ENCODE measurements around the gene MRPL17.
A peak's percentile ranks its signal among the peaks of the same experiment; 100 is the strongest.

MRPL17 gene

DNA sequence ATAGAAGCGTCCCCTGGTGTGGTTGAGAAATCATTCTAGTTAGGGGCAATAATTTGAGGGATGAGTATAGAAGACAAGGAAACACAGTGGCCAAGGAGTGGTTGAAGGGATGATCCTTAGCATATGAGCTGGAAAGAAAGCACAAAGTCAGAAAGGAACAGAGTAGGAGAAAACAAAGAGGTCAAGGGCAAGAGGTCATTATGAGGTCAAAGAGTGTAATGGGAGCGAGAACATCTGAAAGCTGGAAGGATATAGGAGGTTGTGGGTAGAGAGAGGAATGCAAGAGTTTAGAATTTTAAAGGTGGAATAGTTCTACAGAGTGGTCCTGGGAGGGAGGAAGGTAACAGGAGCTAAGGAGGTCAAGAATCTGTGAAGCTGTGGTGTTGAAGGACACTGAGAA is 29.5 kb downstream of the MRPL17 start:
- no peak for DNase-seq

DNA sequence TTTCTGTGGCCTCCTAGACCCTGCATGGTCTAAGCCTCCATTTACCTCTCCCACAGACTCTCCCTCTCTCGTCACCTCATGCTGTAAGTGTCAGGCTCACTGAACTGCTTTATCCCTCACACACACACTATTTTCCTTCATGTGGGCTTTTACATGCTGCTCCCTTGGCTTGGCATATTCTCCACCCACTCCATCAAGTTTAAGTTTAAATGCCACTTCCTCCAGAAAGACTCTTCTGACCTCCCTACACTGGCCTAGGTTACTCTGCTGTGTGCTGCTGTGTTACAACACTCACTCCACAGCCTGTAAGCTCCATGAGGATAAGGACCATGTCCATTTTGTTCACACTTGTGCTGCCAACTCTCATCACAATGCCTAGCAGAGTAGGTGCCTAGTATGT is 30.0 kb downstream of the MRPL17 start:
- DNase-seq = no peak

DNA sequence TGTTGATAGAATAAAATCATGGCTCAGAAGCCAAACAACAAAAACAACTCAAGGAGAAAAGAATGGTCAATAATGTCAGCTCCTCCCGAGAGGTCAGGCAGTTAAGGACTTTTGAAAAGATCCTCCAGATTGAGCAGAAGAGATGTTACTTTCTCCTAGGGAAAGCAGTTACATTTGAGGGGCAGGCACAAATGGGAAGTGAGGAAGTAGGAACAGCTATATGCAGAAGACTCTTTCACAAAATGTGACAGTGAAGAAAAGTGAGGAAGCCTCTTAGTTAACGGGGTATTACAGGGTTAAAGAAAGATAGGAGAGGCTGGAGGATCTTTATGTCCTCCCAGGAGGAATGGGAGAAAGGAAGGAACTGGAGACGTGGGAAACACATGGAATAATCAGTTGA is 31.0 kb downstream of the MRPL17 start:
- DNase-seq = no peak

DNA sequence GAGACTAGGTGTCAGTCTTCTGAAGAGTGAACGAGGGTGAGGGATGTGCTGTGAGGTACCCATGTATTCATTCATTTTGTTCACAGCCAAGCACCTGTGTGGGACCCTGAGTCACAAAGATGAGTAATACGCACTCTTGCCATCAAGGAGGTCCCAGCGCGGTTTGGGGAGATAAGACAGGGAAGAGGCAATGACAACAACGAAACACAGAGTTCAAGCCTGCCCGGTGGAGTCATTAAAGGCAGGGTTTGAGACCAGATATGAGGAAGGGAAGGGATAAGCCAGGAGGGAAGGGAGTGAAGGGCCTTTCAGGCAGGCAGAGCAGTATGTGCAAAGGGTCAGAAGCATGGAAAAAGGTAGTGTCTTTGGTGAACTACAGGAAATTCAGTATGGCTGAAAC is 32.2 kb downstream of the MRPL17 start:
- DNase-seq = no peak

DNA sequence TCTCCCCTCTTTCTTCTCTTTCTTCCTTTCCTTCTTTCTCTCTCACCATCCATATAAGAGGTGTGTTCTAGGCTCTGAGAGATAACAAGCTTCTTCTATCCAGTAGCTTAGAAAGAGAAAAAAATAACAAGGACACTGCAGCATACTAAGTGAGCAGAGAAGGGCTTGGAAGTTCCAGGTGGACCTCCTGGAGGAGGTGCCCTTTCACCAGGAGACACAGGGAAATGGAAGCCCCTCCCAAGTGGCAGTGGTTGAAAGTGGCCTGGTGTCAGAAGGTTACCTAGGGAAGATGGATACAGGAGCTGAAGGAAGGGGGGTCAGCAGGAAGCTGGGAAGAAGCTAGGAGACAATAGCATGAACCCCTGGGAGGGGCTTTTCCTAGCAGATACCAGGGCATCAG is 33.0 kb downstream of the MRPL17 start:
- no peak for DNase-seq

DNA sequence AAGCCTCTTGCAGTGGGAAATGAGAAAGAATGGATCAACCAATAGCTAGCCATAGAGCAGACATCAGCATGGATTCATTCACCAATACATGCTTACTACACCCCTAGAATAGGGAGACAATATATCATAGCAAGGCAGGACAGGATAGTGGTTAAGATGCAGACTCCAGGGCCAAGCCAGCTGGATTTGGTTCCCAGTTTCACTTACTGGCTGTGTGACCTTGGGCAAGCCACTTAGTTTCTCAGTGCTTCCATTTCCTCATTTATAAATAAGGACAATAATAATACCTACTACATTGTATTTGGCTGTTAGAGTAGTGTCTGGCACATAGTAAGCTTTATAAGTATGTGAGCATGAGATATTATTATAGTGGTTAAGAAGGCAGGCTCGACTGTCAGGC is 34.6 kb downstream of the MRPL17 start:
- no peak for DNase-seq

DNA sequence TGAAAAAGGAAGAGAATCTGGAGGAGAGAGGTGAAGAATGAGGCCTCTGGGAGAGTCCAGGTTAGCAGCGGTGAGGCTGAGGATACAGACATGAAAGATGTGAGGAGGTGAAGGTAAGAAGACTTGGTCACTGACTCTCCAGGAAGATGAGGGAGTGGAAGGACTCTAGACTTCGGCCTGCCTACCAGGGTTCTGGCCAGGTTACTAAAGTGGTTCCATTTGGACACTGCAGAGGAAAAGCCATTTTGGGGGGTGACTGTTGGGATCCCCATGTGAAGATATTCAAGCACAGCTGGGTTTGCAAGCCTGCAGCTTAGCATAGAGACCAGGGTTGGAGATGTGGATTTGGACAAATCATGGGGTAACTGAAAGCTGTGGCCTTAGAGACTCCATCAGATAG is 35.3 kb downstream of the MRPL17 start:
- DNase-seq = no peak

DNA sequence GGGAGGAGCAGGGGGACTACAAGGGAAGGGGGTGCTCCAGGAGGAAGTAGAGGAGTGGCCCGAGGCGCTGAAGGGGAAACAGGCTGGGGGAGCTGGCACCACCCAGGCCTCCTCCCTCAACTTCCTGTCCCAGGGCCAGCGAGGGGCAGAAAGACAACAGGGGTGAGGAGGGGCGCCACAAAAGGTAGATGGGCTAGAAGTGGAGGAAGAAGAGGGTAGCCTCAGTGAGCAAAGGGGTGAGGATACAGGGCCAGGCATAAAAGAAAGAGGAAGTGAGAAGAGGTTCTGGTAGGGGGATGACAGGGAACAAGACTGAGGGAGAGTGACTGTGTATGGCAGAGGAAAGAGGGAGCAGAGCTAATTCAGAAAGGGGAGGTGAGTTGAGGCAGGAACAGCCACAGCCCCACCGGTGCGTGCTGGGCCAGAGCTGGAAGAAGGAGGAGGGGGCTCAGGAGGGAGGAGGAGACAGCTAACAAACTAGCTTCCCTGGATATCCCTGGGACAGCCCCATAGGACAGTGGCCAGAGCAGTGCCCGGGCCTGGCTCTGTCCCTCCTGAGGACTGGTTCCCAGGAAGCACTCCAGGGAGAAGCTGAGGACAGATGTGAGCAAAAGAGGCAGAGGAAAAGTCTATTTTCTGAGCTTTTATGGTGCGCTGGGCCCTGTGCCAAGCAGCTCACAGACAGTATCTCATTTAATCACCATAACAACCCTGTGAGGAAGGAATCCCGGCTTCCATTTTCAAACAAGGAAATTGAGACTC is 36.0 kb downstream of the MRPL17 start:
- peak; percentile 26 to 45 for DNase-seq

DNA sequence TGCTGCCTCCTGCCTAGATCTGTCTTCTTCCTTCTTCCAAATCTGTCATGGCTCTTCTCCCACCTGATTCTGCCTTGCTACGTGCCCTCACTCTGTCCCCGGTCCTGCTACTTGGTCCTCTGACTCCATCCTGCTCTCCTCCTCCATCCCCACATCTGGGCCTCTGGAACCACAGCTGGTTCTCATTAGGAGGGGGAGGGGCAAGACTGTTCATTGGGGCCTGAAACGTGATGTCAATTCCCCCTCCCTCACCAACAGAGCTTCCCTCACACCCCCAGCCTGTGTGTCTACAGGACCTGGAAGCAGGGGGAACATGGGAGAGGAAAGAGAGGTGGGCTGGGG is 36.6 kb downstream of the MRPL17 start:
- no peak for DNase-seq

DNA sequence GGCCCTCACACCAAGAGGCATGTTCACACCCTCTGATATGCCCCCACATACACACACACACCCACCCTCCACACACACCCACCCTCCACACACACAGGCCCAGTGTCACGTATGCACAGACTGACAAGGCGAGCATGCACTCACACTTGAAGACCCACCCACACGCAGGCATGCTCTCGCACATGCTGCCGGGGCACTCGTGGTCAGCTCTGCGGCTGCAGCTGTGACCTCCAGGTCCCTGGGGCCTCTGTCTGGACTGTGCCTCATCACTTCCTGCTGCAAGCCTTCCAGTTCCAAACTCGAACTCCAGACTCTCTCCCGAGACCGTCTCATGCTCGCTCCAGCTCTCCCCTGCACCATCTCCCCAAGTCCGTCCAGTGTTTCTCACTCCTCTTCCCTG is 37.1 kb downstream of the MRPL17 start:
- no peak for DNase-seq

DNA sequence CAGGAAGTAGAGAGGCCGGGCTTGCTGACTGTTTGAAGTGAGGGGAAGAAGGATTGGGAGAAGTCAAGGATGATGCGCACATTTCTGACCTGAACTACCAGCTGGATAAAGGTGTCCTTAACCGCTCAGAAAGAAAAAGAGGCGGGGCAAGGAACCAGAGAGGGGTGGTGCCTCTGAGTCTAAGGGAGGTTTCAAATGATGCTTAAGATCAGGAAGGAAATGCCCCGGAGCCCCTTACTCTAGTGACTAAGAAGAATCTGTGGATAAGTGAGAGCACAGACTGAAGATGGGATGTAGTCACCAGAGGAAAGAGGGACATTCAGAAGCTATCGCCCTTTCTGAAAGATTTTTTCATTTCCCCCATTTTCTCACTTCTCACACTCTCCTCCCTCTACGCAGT is 40.2 kb downstream of the MRPL17 start:
- no peak for DNase-seq

DNA sequence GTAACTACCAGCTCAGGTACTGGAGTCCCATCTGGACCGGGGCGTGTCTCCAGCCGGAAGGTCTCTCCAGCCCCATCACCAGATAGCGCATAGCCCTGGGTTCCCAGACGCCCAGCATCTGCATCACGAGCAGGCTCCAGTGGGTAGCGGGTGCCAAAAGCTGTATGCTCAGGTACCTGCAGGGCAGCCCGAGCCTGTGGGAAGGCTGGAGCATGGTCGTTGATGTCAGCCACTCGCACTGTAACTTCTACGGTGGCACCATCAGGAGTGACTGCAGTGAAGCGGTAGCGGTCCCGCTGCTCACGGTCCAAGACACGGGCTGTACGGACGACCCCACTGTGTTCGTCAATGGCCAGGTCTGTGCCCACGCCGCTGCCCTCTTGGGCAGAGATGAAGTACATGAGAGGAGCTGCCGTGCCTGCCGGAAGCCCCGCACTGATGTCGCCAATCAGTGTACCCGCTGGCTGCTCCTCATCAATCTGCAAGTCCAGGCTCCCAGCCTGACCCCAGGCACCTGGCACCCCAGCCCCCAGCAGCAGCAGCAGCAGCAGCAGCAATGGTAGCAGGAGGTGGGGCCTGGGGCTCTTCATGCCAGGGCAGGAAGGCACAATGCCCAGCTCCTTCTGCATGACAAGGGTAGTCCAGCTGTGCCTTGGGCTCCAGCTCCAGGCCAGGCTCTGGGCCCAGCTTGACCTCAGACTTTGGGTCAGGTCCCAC is 42.0 kb downstream of the MRPL17 start:
- DNase-seq = no peak

DNA sequence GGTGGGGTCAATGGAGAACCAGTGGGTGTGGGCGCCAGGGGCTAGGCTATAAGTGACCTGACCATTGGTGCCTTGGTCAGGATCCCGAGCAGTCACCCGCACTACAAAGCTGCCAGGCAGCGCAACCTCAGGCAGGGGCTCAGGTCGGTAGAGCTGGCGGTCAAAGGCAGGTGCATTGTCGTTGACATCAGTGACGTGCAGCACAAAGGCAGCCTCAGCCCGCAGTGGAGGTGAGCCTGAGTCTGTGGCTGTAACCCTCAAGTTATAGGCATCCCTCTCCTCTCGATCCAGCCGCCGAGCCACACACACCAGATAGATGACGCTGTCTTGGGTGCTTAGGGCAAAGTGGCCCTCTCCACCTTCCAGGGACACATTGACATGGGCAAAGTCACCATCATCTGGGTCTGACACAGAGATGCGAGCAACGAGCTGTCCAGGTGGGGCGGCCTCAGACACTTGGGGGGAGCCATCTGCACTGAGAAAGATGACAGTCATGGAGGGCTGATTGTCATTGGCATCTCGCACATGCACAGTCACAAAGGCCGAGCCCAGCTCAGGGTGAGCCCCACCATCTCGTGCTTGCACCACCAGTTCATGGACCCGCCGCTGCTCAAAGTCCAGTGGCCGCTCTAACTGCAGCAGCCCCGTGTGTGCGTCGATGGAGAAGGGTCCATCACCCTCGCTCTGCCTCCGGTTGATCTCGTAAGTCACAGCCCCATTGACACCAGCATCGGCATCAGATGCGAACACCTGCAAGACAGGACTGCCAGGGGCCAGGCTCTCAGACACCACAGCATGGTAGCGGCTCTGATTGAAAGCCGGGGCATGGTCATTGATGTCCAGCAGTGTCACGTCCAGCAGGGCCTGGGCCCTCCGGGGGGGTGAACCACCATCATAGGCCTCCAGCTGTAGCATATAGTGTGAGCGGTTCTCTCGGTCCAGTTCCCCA is 42.8 kb downstream of the MRPL17 start:
- DNase-seq = no peak

DNA sequence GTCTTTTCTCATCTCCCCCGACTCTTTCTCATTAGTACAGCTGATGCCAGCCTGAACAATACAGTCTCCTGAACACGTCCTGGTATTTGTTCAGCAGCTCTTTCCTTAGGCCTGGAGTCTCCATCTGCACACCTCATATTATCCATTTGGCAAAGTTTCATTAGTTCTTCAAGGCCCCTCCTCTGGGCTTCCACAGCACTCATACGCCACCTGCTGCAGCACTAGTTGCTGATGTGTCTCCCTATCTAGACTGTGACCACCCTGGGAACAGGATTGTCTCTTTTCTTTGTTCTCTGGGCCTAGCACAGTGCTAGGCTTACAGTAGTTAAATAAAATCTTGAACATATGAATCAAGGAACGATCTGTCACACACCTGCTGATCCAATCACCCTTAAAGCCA is 44.7 kb downstream of the MRPL17 start:
- DNase-seq = no peak

DNA sequence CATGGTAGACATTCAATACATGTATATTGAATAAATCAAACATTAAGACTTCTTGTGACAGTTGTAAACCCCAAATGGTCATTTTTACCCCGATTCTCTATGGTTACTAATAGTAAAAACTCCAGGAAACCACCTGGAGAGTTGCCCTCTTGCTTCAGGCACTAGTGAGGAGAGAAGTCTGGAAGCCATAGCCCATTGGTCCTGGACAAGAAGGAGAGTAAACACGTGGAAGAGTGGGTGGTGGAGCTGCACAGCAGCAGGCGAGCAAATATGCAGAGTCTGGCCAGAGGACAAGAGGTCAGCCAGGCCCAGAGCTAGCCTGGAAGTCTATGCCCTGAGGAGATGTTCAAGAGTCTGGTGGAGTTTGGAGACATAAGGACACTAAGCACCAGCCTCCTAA is 45.3 kb downstream of the MRPL17 start:
- no peak for DNase-seq

DNA sequence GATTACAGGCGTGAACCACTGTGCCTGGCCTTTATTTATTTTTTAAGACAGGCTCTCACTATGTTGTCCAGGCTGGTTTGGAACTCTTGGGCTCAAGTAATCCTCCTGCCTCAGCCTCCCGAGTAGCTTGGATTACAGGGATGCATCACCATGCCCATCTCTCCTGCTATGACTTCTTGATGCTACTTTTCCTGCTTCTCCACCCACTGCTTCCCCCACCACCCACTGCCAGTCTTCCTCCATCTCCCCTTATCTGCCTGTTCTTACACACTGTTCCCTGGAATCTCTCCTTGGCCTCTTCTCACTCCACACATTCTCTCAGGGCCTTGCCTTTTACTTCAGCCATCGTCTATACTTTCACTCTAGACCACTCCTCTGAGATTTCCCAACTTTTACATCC is 46.7 kb downstream of the MRPL17 start:
- no peak for DNase-seq

DNA sequence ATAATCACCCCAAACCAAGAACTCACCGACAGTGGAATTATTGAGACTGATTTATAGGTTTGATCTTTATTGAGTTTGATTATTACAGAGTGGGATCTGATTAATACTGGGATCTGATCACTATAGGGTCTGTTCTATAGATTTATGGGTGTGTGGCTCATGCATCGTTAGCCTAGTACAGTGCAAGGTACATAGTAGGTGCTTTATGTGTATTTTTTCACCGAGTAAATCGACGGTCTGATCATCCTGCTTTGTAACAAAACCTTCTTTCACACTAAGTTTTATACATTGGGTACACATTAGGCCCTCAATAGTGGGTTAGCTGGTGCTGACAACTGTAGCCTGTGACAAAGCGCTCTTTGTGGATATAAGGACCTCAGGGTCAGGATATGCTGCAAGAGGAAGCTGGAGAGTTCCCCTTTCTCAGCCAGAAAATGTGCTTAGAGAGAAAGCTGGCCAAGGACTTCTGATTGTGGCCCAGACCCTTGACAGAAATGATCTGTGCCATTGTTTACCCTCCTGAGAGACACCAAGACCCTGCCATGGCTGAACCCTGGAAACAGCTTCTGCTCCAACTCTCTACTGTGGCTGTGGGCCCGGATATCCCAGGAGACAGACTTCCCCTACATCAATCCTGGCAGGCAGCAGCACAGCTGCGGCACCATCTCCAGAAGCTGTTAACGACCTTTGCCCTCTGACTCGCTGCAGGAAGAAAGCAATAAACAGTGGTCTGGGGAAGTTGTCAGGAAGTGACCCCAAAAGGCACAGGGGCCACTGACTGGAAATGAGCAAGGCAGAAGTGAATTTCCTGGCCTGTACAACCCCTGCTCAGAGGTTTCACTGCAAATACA is 47.8 kb downstream of the MRPL17 start:
- DNase-seq = peak in 1 of 2 donors; percentile 37

DNA sequence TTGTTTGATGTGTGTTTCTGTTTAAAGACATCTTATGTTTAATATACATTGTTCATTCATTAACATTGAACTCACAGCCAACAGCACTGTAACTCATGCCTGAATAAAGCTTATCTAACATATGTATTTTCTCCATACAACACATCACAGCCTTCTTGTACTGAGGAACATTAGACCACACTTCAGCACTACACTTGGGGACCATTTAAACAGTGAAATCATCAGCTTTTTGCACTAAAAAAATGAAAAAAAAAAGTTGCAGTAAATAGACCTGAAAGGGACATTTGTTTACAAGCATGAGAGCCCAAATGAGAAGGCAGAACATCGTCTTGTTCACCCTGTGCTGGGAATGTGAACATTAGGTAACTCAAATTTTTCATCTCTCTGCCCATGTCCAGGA is 48.6 kb downstream of the MRPL17 start:
- DNase-seq = no peak

DNA sequence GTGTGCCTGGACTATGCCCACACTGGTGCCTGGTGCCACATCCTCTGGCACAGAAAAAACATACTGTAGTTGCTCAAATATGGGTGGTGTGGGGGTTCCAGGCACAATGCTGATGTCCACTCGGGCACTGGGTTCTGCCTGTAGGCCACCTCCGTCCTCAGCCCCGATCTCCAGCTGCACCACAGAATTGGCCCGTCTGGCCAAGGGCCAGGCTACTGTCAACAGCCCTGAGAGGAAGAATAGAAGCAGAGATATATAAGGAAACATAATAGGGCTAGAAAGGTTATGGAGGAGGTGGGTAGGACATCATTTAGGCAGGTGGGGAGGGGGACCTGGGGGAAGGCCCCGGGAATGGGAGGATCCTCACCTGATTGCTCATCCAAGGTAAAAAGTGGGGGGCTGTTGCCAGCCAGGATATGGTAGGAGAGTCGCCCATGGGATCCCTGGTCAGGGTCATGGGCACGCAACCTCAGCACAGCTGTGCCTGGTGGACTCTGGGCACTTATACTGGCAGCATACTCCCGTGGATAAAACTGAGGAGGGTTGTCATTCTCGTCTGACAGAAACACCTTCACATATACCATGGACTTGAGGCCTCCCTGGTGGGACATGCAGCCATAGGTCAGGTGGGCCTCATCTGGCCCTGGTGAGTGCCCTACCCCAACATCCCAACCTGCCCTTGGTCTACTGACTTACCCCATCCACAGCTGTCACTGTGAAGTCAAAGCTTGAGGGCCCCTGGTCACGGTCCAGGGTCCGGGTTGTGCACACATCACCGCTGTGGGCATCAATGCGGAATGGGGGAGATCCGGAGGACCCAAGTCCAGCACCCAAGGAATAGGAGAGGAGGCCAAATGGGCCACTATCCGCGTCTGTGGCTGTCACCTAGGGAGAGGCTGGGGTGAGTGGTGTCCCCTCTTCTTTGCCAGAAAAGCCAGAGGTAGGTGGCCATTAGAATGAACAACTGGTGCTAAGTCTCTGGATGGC is 49.4 kb downstream of the MRPL17 start:
- DNase-seq = no peak

DNA sequence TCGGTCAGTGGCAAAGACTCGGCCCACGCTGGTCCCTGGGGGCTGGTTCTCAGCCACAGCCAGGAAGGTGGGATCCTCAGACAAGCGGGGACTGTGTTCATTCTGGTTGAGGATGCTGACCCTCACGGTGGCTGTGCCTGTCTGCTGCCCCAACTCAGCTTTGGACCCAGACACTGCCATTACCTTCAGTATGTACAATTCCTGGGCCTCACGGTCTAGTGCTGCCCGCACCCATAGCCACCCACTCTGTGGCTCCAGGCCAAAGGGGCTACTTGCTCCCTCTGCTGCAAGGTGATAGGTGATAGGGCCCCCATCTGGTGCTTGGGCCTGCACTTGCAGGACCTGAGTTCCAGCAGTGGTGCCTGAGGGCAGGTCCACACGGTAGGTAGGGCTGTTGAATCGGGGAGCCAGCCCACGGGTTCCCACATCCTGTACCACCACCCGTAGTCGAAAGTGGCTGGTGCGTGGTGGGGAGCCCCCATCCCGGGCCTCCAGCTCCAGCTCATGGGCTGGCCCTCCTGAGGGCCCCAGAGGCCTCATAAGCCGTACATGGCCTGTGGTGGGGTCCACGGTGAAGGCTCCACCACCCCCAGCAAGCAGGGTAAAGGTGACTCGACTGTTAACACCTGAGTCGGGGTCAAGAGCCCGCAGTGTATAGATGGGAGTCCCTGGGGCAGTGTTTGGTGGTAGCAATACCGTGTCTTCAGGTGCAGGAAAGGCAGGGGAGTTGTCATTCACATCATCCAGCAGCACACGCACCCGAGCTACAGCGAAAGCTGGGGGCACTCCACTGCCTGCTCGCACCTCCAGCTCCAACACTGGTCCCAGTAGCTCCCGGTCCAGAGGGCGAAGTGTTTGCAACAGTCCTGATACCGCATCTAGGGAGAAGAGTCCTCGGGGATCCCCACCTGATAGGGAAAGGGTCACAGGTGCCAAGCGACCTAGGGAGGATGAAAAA is 50.7 kb downstream of the MRPL17 start:
- no peak for DNase-seq
